ENCODE data around the gene NHS.

DNA sequence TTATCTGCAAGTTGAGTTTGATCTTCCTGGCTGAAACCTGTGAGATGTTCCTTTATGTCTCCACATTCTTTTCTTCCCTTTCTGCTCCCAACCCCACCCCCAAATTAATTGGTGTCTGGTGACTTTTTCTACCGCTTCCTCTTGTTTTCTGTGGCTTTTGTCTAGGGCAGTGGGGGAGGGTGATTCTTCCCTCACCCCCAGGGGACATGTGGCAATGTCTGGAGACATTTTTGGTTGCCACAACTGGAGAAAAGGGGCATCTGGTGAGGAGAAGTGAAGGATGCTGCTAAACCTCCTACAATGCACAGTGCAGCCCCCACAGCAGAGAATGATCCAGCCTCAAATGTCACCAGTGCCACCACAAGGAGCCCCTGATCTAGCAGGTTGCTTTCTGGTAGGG, 152.9 kb downstream of the NHS start:
- TF ChIP-seq SRF (IDR thresholded peaks at IDR 0.05; ENCODE audit: low read depth) (no peak), YY1 (IDR thresholded peaks at IDR 0.05; ENCODE audit: extremely low read depth, insufficient replicate concordance, low read depth, low read length) (no peak), POLR2AphosphoS5 (IDR thresholded peaks at IDR 0.05; ENCODE audit: low read depth, low read length) (no peak), JUND (IDR thresholded peaks at IDR 0.05) (no peak), SP1 (IDR thresholded peaks at IDR 0.05; ENCODE audit: low read depth) (no peak)
- TF ChIP-seq, protein P1, sequence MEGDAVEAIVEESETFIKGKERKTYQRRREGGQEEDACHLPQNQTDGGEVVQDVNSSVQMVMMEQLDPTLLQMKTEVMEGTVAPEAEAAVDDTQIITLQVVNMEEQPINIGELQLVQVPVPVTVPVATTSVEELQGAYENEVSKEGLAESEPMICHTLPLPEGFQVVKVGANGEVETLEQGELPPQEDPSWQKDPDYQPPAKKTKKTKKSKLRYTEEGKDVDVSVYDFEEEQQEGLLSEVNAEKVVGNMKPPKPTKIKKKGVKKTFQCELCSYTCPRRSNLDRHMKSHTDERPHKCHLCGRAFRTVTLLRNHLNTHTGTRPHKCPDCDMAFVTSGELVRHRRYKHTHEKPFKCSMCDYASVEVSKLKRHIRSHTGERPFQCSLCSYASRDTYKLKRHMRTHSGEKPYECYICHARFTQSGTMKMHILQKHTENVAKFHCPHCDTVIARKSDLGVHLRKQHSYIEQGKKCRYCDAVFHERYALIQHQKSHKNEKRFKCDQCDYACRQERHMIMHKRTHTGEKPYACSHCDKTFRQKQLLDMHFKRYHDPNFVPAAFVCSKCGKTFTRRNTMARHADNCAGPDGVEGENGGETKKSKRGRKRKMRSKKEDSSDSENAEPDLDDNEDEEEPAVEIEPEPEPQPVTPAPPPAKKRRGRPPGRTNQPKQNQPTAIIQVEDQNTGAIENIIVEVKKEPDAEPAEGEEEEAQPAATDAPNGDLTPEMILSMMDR (IDR thresholded peaks at IDR 0.05 in 2 of 3, conservative IDR thresholded peaks at IDR 0.05 in 1 of 3; ENCODE audit: borderline replicate concordance in 1 of 3, insufficient read depth in 1 of 3, low read depth in 2 of 3, low read length in 2 of 3), result no peak
